PC-3 (cell line): Measurements from ENCODE around the gene PSMG2.

Experiments used
- EZH2 ChIP-seq: fragments of 300-600 bp; sonication (generic); IDR thresholded peaks from one replicate; pipeline ENCODE4 v1.6.1; 2017; ENCODE audit warnings: antibody characterized with exemption, mild to moderate bottlenecking, low read length; ENCODE audit not compliant: unreplicated experiment
- EZH2phosphoT487 ChIP-seq: fragments of 300-600 bp; sonication (generic); IDR thresholded peaks from 2 replicates; pipeline ENCODE4 v1.6.1; 2018; ENCODE audit warnings: mild to moderate bottlenecking, antibody characterized with exemption, low read length, borderline replicate concordance
- TF ChIP-seq, protein P1 (sequence below): fragments of 300-600 bp; sonication (generic); conservative IDR thresholded peaks from 2 replicates; pipeline ENCODE4 v1.5.1; 2017; ENCODE audit warnings: antibody characterized with exemption, low read depth, mild to moderate bottlenecking, low read length

GRCh38 chr18:12711446-12711845 is 8.6 kb downstream of the PSMG2 start:
- TF ChIP-seq, protein P1, sequence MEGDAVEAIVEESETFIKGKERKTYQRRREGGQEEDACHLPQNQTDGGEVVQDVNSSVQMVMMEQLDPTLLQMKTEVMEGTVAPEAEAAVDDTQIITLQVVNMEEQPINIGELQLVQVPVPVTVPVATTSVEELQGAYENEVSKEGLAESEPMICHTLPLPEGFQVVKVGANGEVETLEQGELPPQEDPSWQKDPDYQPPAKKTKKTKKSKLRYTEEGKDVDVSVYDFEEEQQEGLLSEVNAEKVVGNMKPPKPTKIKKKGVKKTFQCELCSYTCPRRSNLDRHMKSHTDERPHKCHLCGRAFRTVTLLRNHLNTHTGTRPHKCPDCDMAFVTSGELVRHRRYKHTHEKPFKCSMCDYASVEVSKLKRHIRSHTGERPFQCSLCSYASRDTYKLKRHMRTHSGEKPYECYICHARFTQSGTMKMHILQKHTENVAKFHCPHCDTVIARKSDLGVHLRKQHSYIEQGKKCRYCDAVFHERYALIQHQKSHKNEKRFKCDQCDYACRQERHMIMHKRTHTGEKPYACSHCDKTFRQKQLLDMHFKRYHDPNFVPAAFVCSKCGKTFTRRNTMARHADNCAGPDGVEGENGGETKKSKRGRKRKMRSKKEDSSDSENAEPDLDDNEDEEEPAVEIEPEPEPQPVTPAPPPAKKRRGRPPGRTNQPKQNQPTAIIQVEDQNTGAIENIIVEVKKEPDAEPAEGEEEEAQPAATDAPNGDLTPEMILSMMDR = no peak
- no peak for TF ChIP-seq EZH2
- TF ChIP-seq EZH2phosphoT487 = no peak
